CMK (cell line): Measurements from ENCODE around the gene KLHDC7B.

Experiments used
- DNase-seq: peaks from one replicate; pipeline ENCODE4 v3.0.0-alpha.2; 2010; ENCODE audit warnings: low read depth

Gene KLHDC7B

DNA sequence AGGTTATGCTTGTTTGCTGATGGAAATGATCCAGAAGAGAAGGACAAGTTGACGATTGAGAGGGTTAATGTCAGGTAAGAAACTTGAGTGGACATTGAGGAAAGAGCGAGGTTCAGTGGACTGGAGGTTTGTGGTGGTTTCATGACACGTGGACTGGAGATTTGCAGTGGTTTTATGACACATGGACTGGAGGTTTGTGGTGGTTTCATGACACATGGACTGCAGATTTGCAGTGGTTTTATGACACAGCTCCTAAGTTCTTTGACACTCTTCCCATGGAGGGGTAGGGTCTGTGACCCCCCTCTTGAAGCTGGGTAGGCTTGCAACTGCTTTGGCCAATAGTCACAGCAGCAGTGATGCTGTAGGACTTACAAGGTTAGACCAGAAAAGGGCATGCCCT is 49.5 kb downstream of the KLHDC7B start:
- DNase-seq: no peak

DNA sequence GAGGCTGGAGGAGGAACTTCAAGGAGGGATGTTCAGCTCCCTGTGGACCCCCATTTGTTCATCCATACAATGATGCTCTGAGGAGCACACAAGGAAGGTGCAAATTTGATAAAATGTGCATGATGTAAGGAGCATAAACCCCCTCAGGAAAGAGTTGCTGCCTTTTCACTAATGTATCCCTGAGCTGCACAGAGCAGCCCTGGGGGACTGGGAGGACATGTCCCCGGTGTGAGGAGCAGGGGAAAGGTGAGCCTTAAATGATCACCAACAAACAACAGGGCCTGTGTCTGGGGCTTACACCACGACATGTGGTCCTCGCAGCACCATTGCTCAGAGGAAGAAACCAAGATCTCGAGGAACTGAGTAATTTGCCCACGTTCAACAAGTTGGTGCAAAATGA is 51.4 kb downstream of the KLHDC7B start:
- no peak for DNase-seq

DNA sequence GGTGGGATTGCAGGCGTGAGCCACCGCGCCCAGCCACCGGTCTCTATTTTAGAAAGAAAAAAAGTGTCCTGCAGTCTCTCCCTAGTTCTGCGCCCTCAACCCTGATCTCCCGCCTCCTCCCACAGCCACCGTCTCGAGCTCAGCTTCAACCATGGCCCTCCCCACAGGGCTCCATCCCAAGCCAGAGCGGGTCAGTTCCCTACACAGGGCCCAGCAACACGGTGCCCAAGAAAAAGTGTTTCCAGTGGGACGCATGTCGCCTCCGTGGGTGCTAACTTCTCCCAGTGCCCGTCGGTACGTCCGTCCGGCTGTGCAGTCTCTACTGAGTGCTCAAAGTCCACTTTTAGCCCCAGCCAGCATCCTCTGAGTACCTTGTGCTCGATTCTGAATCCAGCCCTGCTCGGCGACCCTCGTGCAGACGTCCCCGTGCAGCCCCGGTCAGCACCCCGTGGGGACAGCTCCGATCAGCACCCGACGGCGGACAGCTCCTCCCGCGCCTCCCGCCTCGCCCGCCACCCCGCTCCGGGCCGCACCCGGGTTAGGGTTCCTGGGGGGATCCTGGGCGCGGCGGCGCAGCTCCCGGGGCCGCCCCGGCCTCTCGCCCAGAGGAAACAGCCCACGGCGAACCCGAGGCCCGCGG is 54.2 kb downstream of the KLHDC7B start:
- DNase-seq: no peak

DNA sequence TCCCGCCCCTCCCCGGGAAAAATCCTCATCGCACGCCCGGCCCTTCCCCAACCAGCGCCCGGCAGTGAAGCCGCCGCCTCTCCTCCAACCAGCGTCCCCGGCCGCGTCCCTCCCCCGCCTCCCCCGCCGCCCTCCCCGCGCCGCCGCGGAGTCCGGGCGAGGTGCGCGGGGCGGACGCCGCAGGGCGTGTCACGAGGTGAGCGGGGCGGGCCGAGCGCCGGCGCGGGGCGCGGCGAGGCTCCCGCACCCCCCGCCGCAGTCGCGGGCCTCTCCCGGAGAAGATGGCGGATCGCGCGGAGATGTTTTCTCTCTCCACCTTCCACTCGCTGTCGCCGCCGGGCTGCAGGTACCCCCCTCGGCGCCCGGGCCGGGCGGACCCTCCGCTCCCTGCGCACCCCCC is 54.8 kb downstream of the KLHDC7B start, which contains the start of gene MAPK8IP2:
MAPK8IP2 (plus strand) TSS at position 256 of the 400 bp plus-strand sequence; CDS start at position 282, 26 bp downstream.
- no peak for DNase-seq
